ENCODE results near the gene SDR39U1. TPM values are rescaled to one million over a fixed set of nuclear protein-coding genes. Genes with fewer than 3 reads are reported as not detected.
A peak's percentile ranks its signal among the peaks of the same experiment; 100 is the strongest.
"Not testable (repeated sequence)": the region's sequence is repeated elsewhere in the genome, so short reads cannot be mapped to it uniquely, and the experiment has no call there.

Gene SDR39U1
- polyA plus RNA-seq, result 10 to 100 TPM; 41.4 to 52.6 (median 50.2) TPM
- long read RNA-seq, donor 1, result 0 reads
- long read RNA-seq, donor 2, partial matches to known transcripts, result 8 of 14 reads
- long read RNA-seq, donor 2, other reads (novel, unspliced or antisense), result 0 of 14 reads
- long read RNA-seq, donor 3, transcript SDR39U1-201 (6 exons, 1,233 nt), result major isoform, 5 of 11 reads
- long read RNA-seq, donor 3, partial matches to known transcripts, result 0 of 11 reads
- long read RNA-seq, donor 3, other reads (novel, unspliced or antisense), result 0 of 11 reads
- long read RNA-seq, donor 4, result 0 reads
- long read RNA-seq, donor 5, partial matches to known transcripts, result 14 of 15 reads
- long read RNA-seq, donor 5, other reads (novel, unspliced or antisense), result 0 of 15 reads
- long read RNA-seq, donor 6, transcript SDR39U1-203 (5 exons, 1,507 nt), result major isoform, 5 of 11 reads
- long read RNA-seq, donor 6, partial matches to known transcripts, result 0 of 11 reads
- long read RNA-seq, donor 6, other reads (novel, unspliced or antisense), result 0 of 11 reads
- long read RNA-seq, donor 7, result 0 reads
- long read RNA-seq, donor 8, partial matches to known transcripts, result 0 of 2 reads
- long read RNA-seq, donor 8, other reads (novel, unspliced or antisense), result 0 of 2 reads
- long read RNA-seq, donor 9, partial matches to known transcripts, result 0 of 4 reads
- long read RNA-seq, donor 9, other reads (novel, unspliced or antisense), result 0 of 4 reads
- long read RNA-seq, donor 10, transcript SDR39U1-203 (5 exons, 1,507 nt), result major isoform, 7 of 14 reads
- long read RNA-seq, donor 10, partial matches to known transcripts, result 0 of 14 reads
- long read RNA-seq, donor 10, other reads (novel, unspliced or antisense), result 0 of 14 reads

DNA sequence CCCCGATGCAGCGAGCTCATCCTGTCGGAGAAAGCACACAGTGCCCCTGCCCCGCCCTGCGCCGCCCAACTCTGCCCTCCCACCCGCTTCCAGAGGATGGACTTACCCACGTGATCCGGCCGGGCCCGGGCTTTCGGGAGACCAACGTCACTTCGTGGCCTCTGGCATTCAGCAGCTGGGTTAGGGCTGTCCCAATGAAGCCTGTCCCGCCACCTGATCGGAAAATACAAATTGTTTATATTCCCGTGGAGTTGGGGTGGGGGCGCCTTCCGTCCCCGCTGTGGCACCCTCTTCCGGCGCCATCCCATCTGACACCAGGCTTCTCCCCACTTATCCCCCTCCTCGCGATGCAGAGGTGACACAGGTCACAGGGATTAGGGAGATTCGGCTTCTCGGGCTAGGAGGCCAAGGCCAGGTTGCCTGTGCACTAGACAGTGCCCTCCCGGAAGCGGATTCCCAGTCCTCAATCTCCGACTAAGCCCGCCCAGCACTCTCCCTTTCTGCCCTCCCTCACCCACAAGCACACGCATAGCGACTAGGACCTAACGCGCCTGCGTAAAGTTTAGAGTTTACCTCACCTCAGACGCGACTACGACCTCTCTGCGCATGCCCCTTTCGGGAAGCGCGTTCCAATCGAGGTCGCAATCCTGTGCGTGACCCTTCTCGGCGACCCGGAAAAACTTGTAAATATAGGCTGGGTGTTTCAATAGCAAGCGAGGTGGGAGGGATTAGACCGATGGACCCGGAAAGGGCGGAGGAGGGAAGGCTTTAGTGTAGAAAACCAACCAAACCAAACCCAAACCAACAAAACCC lies at the start of gene SDR39U1:
SDR39U1 (minus strand) TSS at position 537 of the 813 bp plus-strand sequence; CDS start at position 530, 7 bp downstream.
- peak; percentile 100 for DNase-seq
- Histone ChIP-seq H3K4me3 (ENCODE audit: low read depth in 1 of 3, low read length in 3 of 3) (peak within 1 kb of the TSS; percentile 56 to 78 (median 61)), H3K36me3 (ENCODE audit: control insufficient read depth in 3 of 3, insufficient read depth in 2 of 3, low read depth in 1 of 3, low read length in 3 of 3) (peaks cover 0 to 31% (median 19%) of the 10 kb centered on the region in 3 donors), H3K4me1 (ENCODE audit: control insufficient read depth in 3 of 3, insufficient read depth in 2 of 3, low read depth in 1 of 3, low read length in 2 of 3) (peaks cover 7 to 13% (median 9%) of the 10 kb centered on the region in 3 donors), H3K9me3 (ENCODE audit: control insufficient read depth in 2 of 2, insufficient read depth in 1 of 2, low read depth in 1 of 2, low read length in 1 of 2) (no peaks in the 10 kb centered on the region), H3K27ac (ENCODE audit: low read depth in 1 of 3, low read length in 2 of 3) (peak within 1 kb of the TSS; percentile 83 to 98 (median 96)), H3K27me3 (ENCODE audit: control insufficient read depth in 3 of 3, insufficient read depth in 3 of 3, low read length in 3 of 3) (no peaks in the 10 kb centered on the region)
- no peak for FAIRE-seq
- WGBS, 3 donors, result 0% methylated on average over 50 to 52 of the region's 52 CpGs

DNA sequence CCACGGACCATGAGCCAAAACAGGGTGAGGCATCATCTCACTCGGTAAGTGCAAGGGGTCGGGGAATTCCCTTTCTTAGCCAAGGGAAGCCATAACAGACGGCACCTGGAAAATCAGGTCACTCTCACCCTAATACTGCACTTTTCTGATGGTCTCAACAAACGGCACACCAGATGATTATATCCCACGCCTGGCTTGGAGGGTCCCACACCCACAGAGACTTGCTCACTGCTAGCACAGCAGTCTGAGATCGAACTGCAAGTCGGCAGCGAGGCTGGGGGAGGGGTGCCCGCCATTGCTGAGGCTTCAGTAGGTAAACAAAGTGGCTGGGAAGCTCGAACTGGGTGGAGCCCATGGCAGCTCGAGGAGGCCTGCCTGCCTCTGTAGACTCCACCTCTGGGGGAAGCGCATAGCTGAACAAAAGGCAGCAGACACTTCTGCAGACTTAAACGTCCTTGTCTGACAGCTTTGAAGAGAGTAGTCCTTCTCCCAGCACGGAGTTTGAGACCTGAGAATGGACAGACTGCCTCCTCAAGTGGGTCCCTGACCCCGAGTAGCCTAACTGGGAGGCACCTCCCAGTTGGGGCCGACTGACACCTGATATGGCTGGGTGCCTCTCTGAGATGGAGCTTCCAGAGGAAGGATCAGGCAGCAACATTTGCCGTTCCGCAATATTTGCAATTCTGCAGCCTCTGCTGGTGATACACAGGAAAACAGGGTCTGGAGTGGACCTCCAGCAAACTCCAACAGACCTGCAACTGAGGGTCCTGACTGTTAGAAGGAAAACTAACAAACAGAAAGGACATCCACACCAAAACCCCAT lies 49.2 kb upstream of the SDR39U1 start:
- WGBS, 3 donors, result 77 to 80% (median 78%) methylated on average over 19 of the region's 19 CpGs
- not testable (repeated sequence) for DNase-seq; H3K4me3 ChIP-seq (ENCODE audit: low read depth in 1 of 3, low read length in 3 of 3); H3K27me3 ChIP-seq (ENCODE audit: control insufficient read depth in 3 of 3, insufficient read depth in 3 of 3, low read length in 3 of 3); H3K36me3 ChIP-seq (ENCODE audit: control insufficient read depth in 3 of 3, insufficient read depth in 2 of 3, low read depth in 1 of 3, low read length in 3 of 3); FAIRE-seq; H3K27ac ChIP-seq (ENCODE audit: low read depth in 1 of 3, low read length in 2 of 3); H3K4me1 ChIP-seq (ENCODE audit: control insufficient read depth in 3 of 3, insufficient read depth in 2 of 3, low read depth in 1 of 3, low read length in 2 of 3)
- H3K9me3 ChIP-seq (ENCODE audit: control insufficient read depth in 2 of 2, insufficient read depth in 1 of 2, low read depth in 1 of 2, low read length in 1 of 2), result peaks cover 0 to 18% of the 10 kb centered on the region in 2 donors

DNA sequence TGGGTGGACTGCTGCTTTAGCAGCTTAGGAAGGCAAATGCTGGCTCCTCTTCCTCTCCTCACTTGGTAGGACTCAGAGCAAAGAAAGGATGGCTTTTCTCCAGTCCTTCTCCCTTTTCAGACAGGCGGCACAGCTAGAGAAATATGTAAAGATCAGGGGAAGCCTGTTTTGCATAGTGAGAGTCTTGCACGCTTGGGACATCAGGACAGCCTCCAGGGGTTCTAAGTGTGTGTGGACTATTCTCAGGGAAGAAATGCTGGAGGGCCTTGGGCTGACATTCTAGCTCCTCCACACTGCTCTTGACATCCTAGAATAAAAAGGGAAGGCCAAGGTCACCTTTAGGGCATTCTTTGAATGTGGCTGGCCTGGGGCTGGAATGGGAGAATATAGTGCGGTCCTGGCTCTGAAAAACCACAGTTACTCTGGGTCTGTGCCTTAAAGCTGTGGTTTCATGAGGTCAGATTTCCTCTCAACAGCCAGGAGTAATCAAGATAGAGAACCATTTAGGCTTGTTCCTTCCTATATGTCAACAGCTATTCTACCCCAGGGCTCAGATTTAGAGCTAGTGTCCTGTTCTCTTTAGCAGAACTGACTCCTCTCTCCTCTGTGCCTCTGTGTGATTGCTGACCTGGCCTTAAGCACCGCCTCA lies 41.2 kb upstream of the SDR39U1 start:
- Histone ChIP-seq H3K27ac (ENCODE audit: low read depth in 1 of 3, low read length in 2 of 3) (no peak overlapping the region), H3K27me3 (ENCODE audit: control insufficient read depth in 3 of 3, insufficient read depth in 3 of 3, low read length in 3 of 3) (no peaks in the 10 kb centered on the region), H3K36me3 (ENCODE audit: control insufficient read depth in 3 of 3, insufficient read depth in 2 of 3, low read depth in 1 of 3, low read length in 3 of 3) (no peaks in the 10 kb centered on the region), H3K4me1 (ENCODE audit: control insufficient read depth in 3 of 3, insufficient read depth in 2 of 3, low read depth in 1 of 3, low read length in 2 of 3) (no peaks in the 10 kb centered on the region), H3K9me3 (ENCODE audit: control insufficient read depth in 2 of 2, insufficient read depth in 1 of 2, low read depth in 1 of 2, low read length in 1 of 2) (no peaks in the 10 kb centered on the region), H3K4me3 (ENCODE audit: low read depth in 1 of 3, low read length in 3 of 3) (no peak overlapping the region)
- no peak for FAIRE-seq
- DNase-seq, result peak in 1 of 2 donors; percentile 21
- 53 to 65% (median 63%) methylated on average over 4 of the region's 4 CpGs for WGBS, 3 donors

GRCh38 chr14:24482699-24483303 lies 40.2 kb upstream of the SDR39U1 start:
- not testable (repeated sequence) for H3K36me3 ChIP-seq (ENCODE audit: control insufficient read depth in 3 of 3, insufficient read depth in 2 of 3, low read depth in 1 of 3, low read length in 3 of 3); H3K9me3 ChIP-seq (ENCODE audit: control insufficient read depth in 2 of 2, insufficient read depth in 1 of 2, low read depth in 1 of 2, low read length in 1 of 2); H3K4me3 ChIP-seq (ENCODE audit: low read depth in 1 of 3, low read length in 3 of 3); H3K4me1 ChIP-seq (ENCODE audit: control insufficient read depth in 3 of 3, insufficient read depth in 2 of 3, low read depth in 1 of 3, low read length in 2 of 3); H3K27ac ChIP-seq (ENCODE audit: low read depth in 1 of 3, low read length in 2 of 3); FAIRE-seq; DNase-seq; H3K27me3 ChIP-seq (ENCODE audit: control insufficient read depth in 3 of 3, insufficient read depth in 3 of 3, low read length in 3 of 3)
- 32 to 64% (median 56%) methylated on average over 2 of the region's 2 CpGs for WGBS, 3 donors

GRCh38 chr14:24481622-24482324 lies 39.2 kb upstream of the SDR39U1 start:
- no peak for FAIRE-seq
- H3K4me1 ChIP-seq (ENCODE audit: control insufficient read depth in 3 of 3, insufficient read depth in 2 of 3, low read depth in 1 of 3, low read length in 2 of 3), result no peaks in the 10 kb centered on the region
- WGBS, 3 donors, result 49 to 64% (median 58%) methylated on average over 23 of the region's 23 CpGs
- H3K9me3 ChIP-seq (ENCODE audit: control insufficient read depth in 2 of 2, insufficient read depth in 1 of 2, low read depth in 1 of 2, low read length in 1 of 2), result no peaks in the 10 kb centered on the region
- no peaks in the 10 kb centered on the region for H3K27me3 ChIP-seq (ENCODE audit: control insufficient read depth in 3 of 3, insufficient read depth in 3 of 3, low read length in 3 of 3)
- no peaks in the 10 kb centered on the region for H3K36me3 ChIP-seq (ENCODE audit: control insufficient read depth in 3 of 3, insufficient read depth in 2 of 3, low read depth in 1 of 3, low read length in 3 of 3)
- H3K4me3 ChIP-seq (ENCODE audit: low read depth in 1 of 3, low read length in 3 of 3), result no peak overlapping the region
- no peak overlapping the region for H3K27ac ChIP-seq (ENCODE audit: low read depth in 1 of 3, low read length in 2 of 3)
- DNase-seq, result peak; percentile 79

DNA sequence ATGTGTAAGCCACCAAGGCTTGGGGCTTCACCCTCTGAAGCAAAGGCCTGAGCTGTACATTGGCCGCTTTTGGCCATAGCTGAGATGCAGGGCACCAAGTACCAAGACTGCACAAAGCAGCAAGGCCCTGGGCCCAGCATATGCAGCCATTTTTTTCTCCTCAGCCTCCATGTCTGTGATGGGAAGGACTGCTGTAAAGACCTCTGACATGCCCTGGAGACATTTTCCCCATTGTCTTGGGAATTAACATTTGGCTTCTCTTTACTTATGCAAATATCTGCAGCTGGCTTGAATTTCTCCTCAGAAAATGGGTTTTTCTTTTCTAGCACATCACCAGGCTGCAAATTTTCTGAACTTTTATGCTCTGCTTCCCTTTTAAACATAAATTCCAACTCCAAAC lies 37.4 kb upstream of the SDR39U1 start:
- H3K4me3 ChIP-seq (ENCODE audit: low read depth in 1 of 3, low read length in 3 of 3); H3K9me3 ChIP-seq (ENCODE audit: control insufficient read depth in 2 of 2, insufficient read depth in 1 of 2, low read depth in 1 of 2, low read length in 1 of 2); FAIRE-seq; DNase-seq; H3K36me3 ChIP-seq (ENCODE audit: control insufficient read depth in 3 of 3, insufficient read depth in 2 of 3, low read depth in 1 of 3, low read length in 3 of 3); H3K4me1 ChIP-seq (ENCODE audit: control insufficient read depth in 3 of 3, insufficient read depth in 2 of 3, low read depth in 1 of 3, low read length in 2 of 3); H3K27me3 ChIP-seq (ENCODE audit: control insufficient read depth in 3 of 3, insufficient read depth in 3 of 3, low read length in 3 of 3); H3K27ac ChIP-seq (ENCODE audit: low read depth in 1 of 3, low read length in 2 of 3): not testable (repeated sequence)
- 0 to 89% (median 0%) methylated on average over 1 of the region's 1 CpG for WGBS, 3 donors

GRCh38 chr14:24475261-24475660 lies 32.7 kb upstream of the SDR39U1 start:
- Histone ChIP-seq H3K36me3 (ENCODE audit: control insufficient read depth in 3 of 3, insufficient read depth in 2 of 3, low read depth in 1 of 3, low read length in 3 of 3) (no peaks in the 10 kb centered on the region), H3K4me3 (ENCODE audit: low read depth in 1 of 3, low read length in 3 of 3) (no peak overlapping the region), H3K27me3 (ENCODE audit: control insufficient read depth in 3 of 3, insufficient read depth in 3 of 3, low read length in 3 of 3) (no peaks in the 10 kb centered on the region), H3K27ac (ENCODE audit: low read depth in 1 of 3, low read length in 2 of 3) (no peak overlapping the region), H3K9me3 (ENCODE audit: control insufficient read depth in 2 of 2, insufficient read depth in 1 of 2, low read depth in 1 of 2, low read length in 1 of 2) (no peaks in the 10 kb centered on the region), H3K4me1 (ENCODE audit: control insufficient read depth in 3 of 3, insufficient read depth in 2 of 3, low read depth in 1 of 3, low read length in 2 of 3) (no peaks in the 10 kb centered on the region)
- DNase-seq, result no peak
- WGBS, 3 donors, result 75 to 90% (median 76%) methylated on average over 4 of the region's 4 CpGs
- no peak for FAIRE-seq
